Stimulated activated naive CD8-positive, alpha-beta T cell treated with anti-CD3 and anti-CD28 coated beads, Interleukin-15, amount 100 ng/mL, for 72 hours (primary cell): ENCODE measurements around the gene LEF1.
"Not testable (repeated sequence)": the region's sequence is repeated elsewhere in the genome, so short reads cannot be mapped to it uniquely, and the experiment has no call there.

ENCODE experiments used
- ATAC-seq: fragments of 150-1000 bp; cut with Tn5 transposase; 2 replicates; pipeline ENCODE4 v1.10.0; 2021; ENCODE audit warnings: mild to moderate bottlenecking, moderate library complexity
- DNase-seq, 2 donors: peaks; one replicate each; pipeline ENCODE4 v3.0.0; 2021 to 2022
- H3K27ac Mint-ChIP-seq, 2 donors: one replicate each; pipeline ENCODE4 v1.8.0; 2022; ENCODE audit warnings: mild to moderate bottlenecking in 2 of 2, mixed read lengths in 2 of 2, moderate library complexity in 2 of 2
- H3K27me3 Mint-ChIP-seq: one replicate; pipeline ENCODE4 v1.8.0; 2022; ENCODE audit warnings: mixed read lengths
- H3K4me1 Mint-ChIP-seq: one replicate; pipeline ENCODE4 v1.8.0; 2022; ENCODE audit warnings: mild to moderate bottlenecking, mixed read lengths
- H3K4me3 Mint-ChIP-seq, 2 donors: one replicate each; pipeline ENCODE4 v1.8.0; 2022; ENCODE audit warnings: mild to moderate bottlenecking in 2 of 2, mixed read lengths in 2 of 2, moderate library complexity in 1 of 2
- H3K9me3 Mint-ChIP-seq, 2 donors: one replicate each; pipeline ENCODE4 v1.8.0; 2022; ENCODE audit warnings: mixed read lengths in 2 of 2

Gene LEF1

GRCh38 chr4:108033348-108033747, 135.4 kb downstream of the LEF1 start:
- no peaks in the 10 kb centered on the region for H3K27me3 Mint-ChIP-seq
- H3K4me3 Mint-ChIP-seq = no peak overlapping the region
- H3K9me3 Mint-ChIP-seq = peaks cover 4 to 8% of the 10 kb centered on the region in 2 donors
- ATAC-seq (no peak), DNase-seq (no peak)
- no peak overlapping the region for H3K27ac Mint-ChIP-seq
- peaks cover 88% of the 10 kb centered on the region for H3K4me1 Mint-ChIP-seq

- peak overlapping the region; percentile 87 to 97 for H3K27ac Mint-ChIP-seq
- peak; percentile 57 for ATAC-seq
- peaks cover 0 to 8% of the 10 kb centered on the region in 2 donors for H3K9me3 Mint-ChIP-seq
- no peaks in the 10 kb centered on the region for H3K27me3 Mint-ChIP-seq
- peaks cover 81% of the 10 kb centered on the region for H3K4me1 Mint-ChIP-seq
- peak in 1 of 2 donors; percentile 59 for DNase-seq
- H3K4me3 Mint-ChIP-seq = peak overlapping the region; percentile 19 to 35
Observed at GRCh38 chr4:108031427-108032083, 137.2 kb downstream of the LEF1 start.

- peak; percentile 68 to 83 for DNase-seq
- Mint-ChIP-seq H3K4me3 (peak overlapping the region; percentile 63 to 71), H3K9me3 (peaks cover 0 to 8% of the 10 kb centered on the region in 2 donors), H3K4me1 (peaks cover 72% of the 10 kb centered on the region), H3K27ac (peak overlapping the region; percentile 93 to 97), H3K27me3 (no peaks in the 10 kb centered on the region)
- peak; percentile 91 for ATAC-seq
Observed at GRCh38 chr4:108030332-108030731, 138.4 kb downstream of the LEF1 start.

- Mint-ChIP-seq H3K4me3 (peak overlapping the region; percentile 63 to 71), H3K9me3 (peaks cover 0 to 8% of the 10 kb centered on the region in 2 donors), H3K27me3 (no peaks in the 10 kb centered on the region), H3K27ac (peak overlapping the region; percentile 93 to 97), H3K4me1 (peaks cover 66% of the 10 kb centered on the region)
- DNase-seq = no peak
- ATAC-seq = peak; percentile 51
Observed at GRCh38 chr4:108029731-108030130, 139.0 kb downstream of the LEF1 start.

- peaks cover 0 to 8% of the 10 kb centered on the region in 2 donors for H3K9me3 Mint-ChIP-seq
- peak overlapping the region; percentile 68 to 71 for H3K4me3 Mint-ChIP-seq
- peaks cover 61% of the 10 kb centered on the region for H3K4me1 Mint-ChIP-seq
- H3K27ac Mint-ChIP-seq = peak overlapping the region; percentile 71 to 97
- ATAC-seq (peak; percentile 60), DNase-seq (peak in 1 of 2 donors; percentile 49)
- no peaks in the 10 kb centered on the region for H3K27me3 Mint-ChIP-seq
Observed at GRCh38 chr4:108029016-108029720, 139.6 kb downstream of the LEF1 start.

- H3K27me3 Mint-ChIP-seq = no peaks in the 10 kb centered on the region
- H3K9me3 Mint-ChIP-seq = no peaks in the 10 kb centered on the region
- no peak overlapping the region for H3K4me3 Mint-ChIP-seq
- peaks cover 28% of the 10 kb centered on the region for H3K4me1 Mint-ChIP-seq
- no peak for ATAC-seq
- DNase-seq = no peak
- peak overlapping the region in 1 of 2 donors; percentile 45 for H3K27ac Mint-ChIP-seq
Observed at GRCh38 chr4:108024878-108025165, 143.9 kb downstream of the LEF1 start.

GRCh38 chr4:108024085-108024877, 144.5 kb downstream of the LEF1 start:
- no peak for ATAC-seq
- H3K27me3 Mint-ChIP-seq = no peaks in the 10 kb centered on the region
- H3K9me3 Mint-ChIP-seq = no peaks in the 10 kb centered on the region
- H3K27ac Mint-ChIP-seq = no peak overlapping the region
- no peak for DNase-seq
- peaks cover 28% of the 10 kb centered on the region for H3K4me1 Mint-ChIP-seq
- H3K4me3 Mint-ChIP-seq = no peak overlapping the region

- no peak overlapping the region for H3K27ac Mint-ChIP-seq
- H3K4me3 Mint-ChIP-seq = no peak overlapping the region
- no peaks in the 10 kb centered on the region for H3K9me3 Mint-ChIP-seq
- DNase-seq (no peak), ATAC-seq (no peak)
- H3K4me1 Mint-ChIP-seq = peaks cover 24% of the 10 kb centered on the region
- H3K27me3 Mint-ChIP-seq = no peaks in the 10 kb centered on the region
Observed at GRCh38 chr4:108018884-108019187, 149.9 kb downstream of the LEF1 start.

GRCh38 chr4:108018040-108018883, 150.5 kb downstream of the LEF1 start:
- DNase-seq = peak; percentile 76 to 80
- H3K9me3 Mint-ChIP-seq = no peaks in the 10 kb centered on the region
- peaks cover 24% of the 10 kb centered on the region for H3K4me1 Mint-ChIP-seq
- ATAC-seq = peak; percentile 61
- peak overlapping the region in 1 of 2 donors; percentile 84 for H3K27ac Mint-ChIP-seq
- H3K27me3 Mint-ChIP-seq = no peaks in the 10 kb centered on the region
- H3K4me3 Mint-ChIP-seq = no peak overlapping the region

- Mint-ChIP-seq H3K4me3 (no peak overlapping the region), H3K9me3 (no peaks in the 10 kb centered on the region), H3K27ac (no peak overlapping the region), H3K4me1 (peaks cover 8% of the 10 kb centered on the region), H3K27me3 (no peaks in the 10 kb centered on the region)
- no peak for ATAC-seq
- no peak for DNase-seq
Observed at GRCh38 chr4:108013955-108014354, 154.8 kb downstream of the LEF1 start.

GRCh38 chr4:108013327-108013726, 155.4 kb downstream of the LEF1 start:
- Mint-ChIP-seq H3K27ac (no peak overlapping the region), H3K4me1 (peaks cover 6% of the 10 kb centered on the region), H3K4me3 (no peak overlapping the region), H3K9me3 (no peaks in the 10 kb centered on the region), H3K27me3 (no peaks in the 10 kb centered on the region)
- DNase-seq (no peak), ATAC-seq (no peak)

GRCh38 chr4:108012382-108012781, 156.3 kb downstream of the LEF1 start:
- H3K27me3 Mint-ChIP-seq, H3K9me3 Mint-ChIP-seq, H3K4me3 Mint-ChIP-seq, ATAC-seq, DNase-seq, H3K4me1 Mint-ChIP-seq: not testable (repeated sequence)
- peak overlapping the region in 1 of 2 donors; percentile 26 for H3K27ac Mint-ChIP-seq

GRCh38 chr4:108010167-108010566, 158.6 kb downstream of the LEF1 start:
- no peaks in the 10 kb centered on the region for H3K27me3 Mint-ChIP-seq
- DNase-seq = no peak
- H3K4me1 Mint-ChIP-seq = peaks cover 19% of the 10 kb centered on the region
- no peaks in the 10 kb centered on the region for H3K9me3 Mint-ChIP-seq
- no peak overlapping the region for H3K27ac Mint-ChIP-seq
- no peak for ATAC-seq
- no peak overlapping the region for H3K4me3 Mint-ChIP-seq

- no peak overlapping the region for H3K4me3 Mint-ChIP-seq
- peaks cover 30% of the 10 kb centered on the region for H3K4me1 Mint-ChIP-seq
- ATAC-seq (peak; percentile 25), DNase-seq (no peak)
- H3K27me3 Mint-ChIP-seq = no peaks in the 10 kb centered on the region
- H3K9me3 Mint-ChIP-seq = no peaks in the 10 kb centered on the region
- peak overlapping the region in 1 of 2 donors; percentile 28 for H3K27ac Mint-ChIP-seq
Observed at GRCh38 chr4:108008721-108009120, 160.0 kb downstream of the LEF1 start.

- H3K27ac Mint-ChIP-seq = no peak overlapping the region
Observed at GRCh38 chr4:108007984-108008383, 160.7 kb downstream of the LEF1 start.

More at GRCh38 chr4:108007984-108008383, 160.7 kb downstream of the LEF1 start:
- Mint-ChIP-seq H3K4me1 (peaks cover 37% of the 10 kb centered on the region), H3K4me3 (no peak overlapping the region), H3K27me3 (no peaks in the 10 kb centered on the region), H3K9me3 (no peaks in the 10 kb centered on the region)
- ATAC-seq (no peak), DNase-seq (no peak)
